Activated CD8-positive, alpha-beta T cell treated with anti-CD3 and anti-CD28 coated beads for 36 hours (primary cell): ENCODE data around the gene TUBGCP3. TPM values are rescaled to one million over a fixed set of nuclear protein-coding genes. Genes with fewer than 3 reads are reported as not detected.

Experiments used
- ATAC-seq: fragments of 200-7000 bp; cut with Tn5 transposase; one replicate; pipeline ENCODE4 v1.10.0; 2021; ENCODE audit warnings: mild to moderate bottlenecking, moderate library complexity
- CTCF ChIA-PET: fragments of 350-600 bp; sonication (Branson Sonifier 250); formaldehyde crosslinking; loops from one replicate; lab custom pipeline; 2021; ENCODE audit warnings: antibody characterized with exemption; lab: Charles Lee
- POLR2A ChIA-PET: fragments of 350-600 bp; sonication (Branson Sonifier 250); formaldehyde crosslinking; loops from one replicate; lab custom pipeline; 2021; ENCODE audit warnings: antibody characterized with exemption; lab: Charles Lee
- DNase-seq: peaks from one replicate; pipeline ENCODE4 v3.0.0-alpha.2; 2020
- H3K27ac Mint-ChIP-seq: one replicate; pipeline ENCODE4 v1.8.0; 2021; ENCODE audit warnings: mild to moderate bottlenecking, mixed read lengths
- H3K27me3 Mint-ChIP-seq: one replicate; pipeline ENCODE4 v1.8.0; 2021; ENCODE audit warnings: mixed read lengths
- H3K36me3 Mint-ChIP-seq: one replicate; pipeline ENCODE4 v1.8.0; 2021; ENCODE audit warnings: low read depth, mixed read lengths
- H3K4me1 Mint-ChIP-seq: one replicate; pipeline ENCODE4 v1.8.0; 2021; ENCODE audit warnings: low read depth, mixed read lengths
- H3K4me3 Mint-ChIP-seq: one replicate; pipeline ENCODE4 v1.8.0; 2021; ENCODE audit warnings: mild to moderate bottlenecking, moderate library complexity, mixed read lengths
- H3K9me3 Mint-ChIP-seq: one replicate; pipeline ENCODE4 v1.8.0; 2021; ENCODE audit warnings: mixed read lengths
- intact Hi-C: fragments of 100-400 bp; cut with micrococcal nuclease; formaldehyde crosslinking; loops from one replicate; pipeline ENCODE4 v1.10.0; 2022
- total RNA-seq, 2 experiments: library from RNA; stranded (reverse); gene quantifications; one replicate each; pipeline ENCODE4 v1.2.3, GENCODE V29; 2021
- TF ChIP-seq, protein P1 (sequence below): fragments of 200-600 bp; IDR thresholded peaks from one replicate; pipeline ENCODE4 v1.8.0; 2022; ENCODE audit warnings: antibody characterized with exemption, mild to moderate bottlenecking

Gene TUBGCP3
- total RNA-seq, 2 experiments from 2014 or later: 51.6 to 57.1 TPM

DNA sequence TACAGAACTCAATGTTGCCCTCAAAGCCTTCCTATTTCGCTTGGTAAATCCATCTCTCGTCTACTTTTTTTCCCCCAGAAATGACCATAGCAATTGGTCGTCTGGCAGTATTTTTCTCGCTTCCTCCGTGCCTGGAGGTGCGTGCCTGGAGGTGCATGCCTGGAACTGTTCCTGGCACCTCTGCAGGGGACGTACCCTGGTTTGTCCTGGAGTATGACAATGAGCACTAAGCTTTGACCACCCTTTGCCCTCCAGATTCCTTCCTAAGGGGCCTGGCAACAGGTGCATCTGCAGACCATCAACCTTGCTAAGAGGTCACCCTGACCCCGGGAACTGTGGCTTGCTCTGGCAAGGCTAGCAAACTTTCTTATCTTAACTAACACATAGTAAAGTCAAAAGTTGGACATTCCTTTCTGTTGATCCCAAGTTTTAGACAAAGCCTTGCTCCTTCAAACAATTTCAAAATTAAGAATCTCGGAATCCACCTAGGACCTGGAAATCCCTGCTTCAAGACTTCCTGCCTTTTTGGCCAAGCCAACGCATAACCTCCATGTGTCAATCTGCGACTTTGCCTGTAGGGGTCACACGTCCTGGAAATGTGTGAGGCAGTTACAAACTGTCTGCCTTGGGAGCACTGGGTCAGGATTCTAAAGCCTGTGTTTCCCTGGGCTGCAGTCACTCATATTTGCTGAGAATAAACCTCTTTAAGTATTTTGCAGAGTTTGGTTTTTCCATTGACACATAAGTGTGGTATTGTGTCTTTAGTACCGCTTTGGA is 28.8 kb upstream of the TUBGCP3 start:
- H3K4me1 Mint-ChIP-seq: no peaks in the 10 kb centered on the region
- H3K36me3 Mint-ChIP-seq: no peaks in the 10 kb centered on the region
- intact Hi-C loops: no loop called here
- H3K4me3 Mint-ChIP-seq: no peak overlapping the region
- DNase-seq (peak; percentile 38), ATAC-seq (peak; percentile 75)
- H3K27me3 Mint-ChIP-seq: peaks cover 14% of the 10 kb centered on the region
- ChIA-PET CTCF (interaction anchor here (0.9 to 1.1 kb wide), 4 partner anchors 11 to 257 kb away, joined by 3 to 4 read pairs (median 3); no protein-coding TSS in a partner anchor), POLR2A (no interaction called here)
- H3K9me3 Mint-ChIP-seq: no peaks in the 10 kb centered on the region
- H3K27ac Mint-ChIP-seq: no peak overlapping the region
- TF ChIP-seq, protein P1, sequence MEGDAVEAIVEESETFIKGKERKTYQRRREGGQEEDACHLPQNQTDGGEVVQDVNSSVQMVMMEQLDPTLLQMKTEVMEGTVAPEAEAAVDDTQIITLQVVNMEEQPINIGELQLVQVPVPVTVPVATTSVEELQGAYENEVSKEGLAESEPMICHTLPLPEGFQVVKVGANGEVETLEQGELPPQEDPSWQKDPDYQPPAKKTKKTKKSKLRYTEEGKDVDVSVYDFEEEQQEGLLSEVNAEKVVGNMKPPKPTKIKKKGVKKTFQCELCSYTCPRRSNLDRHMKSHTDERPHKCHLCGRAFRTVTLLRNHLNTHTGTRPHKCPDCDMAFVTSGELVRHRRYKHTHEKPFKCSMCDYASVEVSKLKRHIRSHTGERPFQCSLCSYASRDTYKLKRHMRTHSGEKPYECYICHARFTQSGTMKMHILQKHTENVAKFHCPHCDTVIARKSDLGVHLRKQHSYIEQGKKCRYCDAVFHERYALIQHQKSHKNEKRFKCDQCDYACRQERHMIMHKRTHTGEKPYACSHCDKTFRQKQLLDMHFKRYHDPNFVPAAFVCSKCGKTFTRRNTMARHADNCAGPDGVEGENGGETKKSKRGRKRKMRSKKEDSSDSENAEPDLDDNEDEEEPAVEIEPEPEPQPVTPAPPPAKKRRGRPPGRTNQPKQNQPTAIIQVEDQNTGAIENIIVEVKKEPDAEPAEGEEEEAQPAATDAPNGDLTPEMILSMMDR: peak; percentile 72

GRCh38 chr13:112615391-112615790 is 27.4 kb upstream of the TUBGCP3 start:
- Mint-ChIP-seq H3K4me3 (no peak overlapping the region), H3K9me3 (no peaks in the 10 kb centered on the region), H3K36me3 (no peaks in the 10 kb centered on the region), H3K27ac (no peak overlapping the region), H3K27me3 (peaks cover 15% of the 10 kb centered on the region), H3K4me1 (no peaks in the 10 kb centered on the region)
- ChIA-PET CTCF (interaction anchor here (0.6 to 1.2 kb wide), 2 partner anchors 9 to 10 kb away, joined by 3 to 5 read pairs; no protein-coding TSS in a partner anchor), POLR2A (no interaction called here)
- TF ChIP-seq, protein P1: no peak
- no peak for ATAC-seq
- no peak for DNase-seq
- intact Hi-C loops: no loop called here

- CTCF ChIA-PET: interaction anchor here (1.1 to 1.2 kb wide), 2 partner anchors 8 to 9 kb away, joined by 4 to 5 read pairs; no protein-coding TSS in a partner anchor
- H3K4me3 Mint-ChIP-seq: no peak overlapping the region
- POLR2A ChIA-PET: no interaction called here
- H3K36me3 Mint-ChIP-seq: no peaks in the 10 kb centered on the region
- H3K27ac Mint-ChIP-seq: no peak overlapping the region
- DNase-seq: no peak
- intact Hi-C loops: no loop called here
- H3K27me3 Mint-ChIP-seq: peaks cover 15% of the 10 kb centered on the region
- TF ChIP-seq, protein P1: no peak
- H3K4me1 Mint-ChIP-seq: no peaks in the 10 kb centered on the region
- ATAC-seq: no peak
- H3K9me3 Mint-ChIP-seq: no peaks in the 10 kb centered on the region
These were observed 26.9 kb upstream of the TUBGCP3 start for GRCh38 chr13:112614835-112615234.

- Mint-ChIP-seq H3K4me1 (peaks cover 6% of the 10 kb centered on the region), H3K27me3 (peaks cover 14% of the 10 kb centered on the region), H3K27ac (no peak overlapping the region), H3K36me3 (no peaks in the 10 kb centered on the region), H3K4me3 (no peak overlapping the region), H3K9me3 (no peaks in the 10 kb centered on the region)
- CTCF ChIA-PET: interaction anchor here (0.7 to 7.3 kb wide), 6 partner anchors 19 to 164 kb away, joined by 3 to 55 read pairs (median 4); partner anchors contain the start of gene TUBGCP3
- DNase-seq: no peak
- POLR2A ChIA-PET: no interaction called here
- TF ChIP-seq, protein P1: no peak
- intact Hi-C loops: no loop called here
- no peak for ATAC-seq
These were observed 20.3 kb upstream of the TUBGCP3 start for GRCh38 chr13:112608212-112608611.
